GM18873 (cell line): ENCODE measurements around the gene DNMT3A.
"Not testable (repeated sequence)": the region's sequence is repeated elsewhere in the genome, so short reads cannot be mapped to it uniquely, and the experiment has no call there.

Experiments
- ATAC-seq: cut with Tn5 transposase; IDR thresholded peaks from one replicate; pipeline ENCODE4 v1.9.1; 2021; ENCODE audit warnings: mild to moderate bottlenecking, moderate library complexity, moderate number of reproducible peaks; ENCODE audit not compliant: unreplicated experiment, low FRiP score

Gene DNMT3A

GRCh38 chr2:25220313-25220712, 121.4 kb downstream of the DNMT3A start:
- no peak for ATAC-seq

GRCh38 chr2:25219621-25220020, 122.1 kb downstream of the DNMT3A start:
- no peak for ATAC-seq

- ATAC-seq: no peak
Measured at GRCh38 chr2:25218100-25218499, 123.6 kb downstream of the DNMT3A start.

GRCh38 chr2:25215948-25216679, 125.6 kb downstream of the DNMT3A start:
- ATAC-seq: peak; percentile 37

- ATAC-seq: no peak
Measured at GRCh38 chr2:25215232-25215631, 126.5 kb downstream of the DNMT3A start.

- ATAC-seq: no peak
Measured at GRCh38 chr2:25213229-25213628, 128.5 kb downstream of the DNMT3A start.

- ATAC-seq: not testable (repeated sequence)
Measured at GRCh38 chr2:25210923-25211322, 130.8 kb downstream of the DNMT3A start.

GRCh38 chr2:25207078-25207545, 134.6 kb downstream of the DNMT3A start:
- no peak for ATAC-seq

- ATAC-seq: no peak
Measured at GRCh38 chr2:25204190-25204838, 137.4 kb downstream of the DNMT3A start.

- ATAC-seq: no peak
Measured at GRCh38 chr2:25202275-25202674, 139.4 kb downstream of the DNMT3A start.

GRCh38 chr2:25201794-25202193, 139.9 kb downstream of the DNMT3A start:
- ATAC-seq: no peak

GRCh38 chr2:25201265-25201664, 140.5 kb downstream of the DNMT3A start:
- no peak for ATAC-seq

GRCh38 chr2:25198576-25198975, 143.1 kb downstream of the DNMT3A start:
- no peak for ATAC-seq

- ATAC-seq: no peak
Measured at GRCh38 chr2:25198209-25198525, 143.6 kb downstream of the DNMT3A start.

- no peak for ATAC-seq
Measured at GRCh38 chr2:25197336-25198208, 144.2 kb downstream of the DNMT3A start.

- ATAC-seq: no peak
Measured at GRCh38 chr2:25194576-25195122, 147.1 kb downstream of the DNMT3A start.

GRCh38 chr2:25190536-25190935, 151.2 kb downstream of the DNMT3A start:
- no peak for ATAC-seq

- no peak for ATAC-seq
Measured at GRCh38 chr2:25188405-25188804, 153.3 kb downstream of the DNMT3A start.

GRCh38 chr2:25187729-25188350, 153.9 kb downstream of the DNMT3A start:
- ATAC-seq: no peak

GRCh38 chr2:25184254-25184653, 157.5 kb downstream of the DNMT3A start:
- ATAC-seq: no peak
